Esophagus squamous epithelium (tissue), 4 donors: ENCODE data around the gene CDC42EP2.

Experiments
- CTCF ChIP-seq, 6 experiments: fragments of 450-650 bp in 4 of 6; fragments of 200-600 bp in 2 of 6; sonication (generic) in 2 of 6; IDR thresholded peaks; one replicate each; pipeline ENCODE4 v1.5.1; 2016 to 2019; ENCODE audit warnings: antibody characterized with exemption in 6 of 6, mild to moderate bottlenecking in 4 of 6, moderate library complexity in 4 of 6
- POLR2A ChIP-seq, 4 donors: fragments of 450-650 bp; IDR thresholded peaks; one replicate each; pipeline ENCODE4 v1.6.1; 2017; ENCODE audit warnings: antibody characterized with exemption in 4 of 4, mild to moderate bottlenecking in 4 of 4, moderate library complexity in 3 of 4

- no peak for TF ChIP-seq CTCF (IDR thresholded peaks at IDR 0.05)
- TF ChIP-seq POLR2A (IDR thresholded peaks at IDR 0.05), result no peak
Observed at GRCh38 chr11:65288706-65289536, 25.7 kb upstream of the CDC42EP2 start.
